Measurements from ENCODE around the gene RFX1.
A peak's percentile ranks its signal among the peaks of the same experiment; 100 is the strongest.

Gene RFX1

DNA sequence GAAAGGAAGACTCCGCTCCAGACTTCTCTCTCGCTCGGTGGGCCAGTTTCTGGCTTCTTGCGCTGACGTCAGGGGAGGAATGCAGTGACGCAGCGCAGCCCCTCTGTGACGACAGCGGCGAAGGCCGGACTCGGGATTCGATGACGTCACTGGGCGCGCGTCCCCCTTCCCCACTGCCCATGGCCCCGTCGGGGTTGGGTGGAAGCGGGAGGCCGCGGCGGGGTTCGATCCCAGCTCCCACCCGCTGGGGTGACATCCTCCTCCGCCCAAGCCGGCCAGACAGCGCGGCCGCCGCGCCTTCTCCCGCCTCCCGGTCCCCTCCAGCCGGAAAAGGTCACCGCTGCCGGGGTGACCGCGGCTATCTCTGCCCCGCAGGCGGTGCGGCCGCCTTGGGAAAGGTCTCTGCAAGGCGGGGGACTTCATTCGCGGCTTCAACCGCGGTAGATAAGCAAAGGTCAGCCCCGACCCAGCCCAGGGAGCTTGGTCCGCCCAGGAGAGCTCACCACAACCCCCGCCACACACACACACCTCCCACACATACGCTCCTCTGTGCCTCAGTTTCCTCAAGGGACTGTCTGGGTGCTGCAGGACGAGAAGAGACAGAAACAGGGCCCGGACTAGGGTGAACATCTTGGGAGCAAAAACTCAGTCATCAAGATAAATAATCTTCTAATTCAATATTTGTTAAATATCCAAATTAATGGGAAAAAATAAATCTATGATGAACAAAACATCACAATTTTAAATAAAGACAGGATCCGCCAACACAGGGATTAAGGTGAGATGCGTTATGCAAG lies 844 bp upstream of the RFX1 start (continued):
- TF ChIP-seq ZNF23 (tag by site-specific recombination; IDR thresholded peaks at IDR 0.05; ENCODE audit: borderline replicate concordance): peak; percentile 97; the same call in 1 of the 2 replicates
- TF ChIP-seq, protein P1, sequence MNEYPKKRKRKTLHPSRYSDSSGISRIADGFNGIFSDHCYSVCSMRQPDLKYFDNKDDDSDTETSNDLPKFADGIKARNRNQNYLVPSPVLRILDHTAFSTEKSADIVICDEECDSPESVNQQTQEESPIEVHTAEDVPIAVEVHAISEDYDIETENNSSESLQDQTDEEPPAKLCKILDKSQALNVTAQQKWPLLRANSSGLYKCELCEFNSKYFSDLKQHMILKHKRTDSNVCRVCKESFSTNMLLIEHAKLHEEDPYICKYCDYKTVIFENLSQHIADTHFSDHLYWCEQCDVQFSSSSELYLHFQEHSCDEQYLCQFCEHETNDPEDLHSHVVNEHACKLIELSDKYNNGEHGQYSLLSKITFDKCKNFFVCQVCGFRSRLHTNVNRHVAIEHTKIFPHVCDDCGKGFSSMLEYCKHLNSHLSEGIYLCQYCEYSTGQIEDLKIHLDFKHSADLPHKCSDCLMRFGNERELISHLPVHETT (tag by site-specific recombination; IDR thresholded peaks at IDR 0.05): peak; percentile 94
- no peak for TF ChIP-seq ZNF140 (tag by site-specific recombination; IDR thresholded peaks at IDR 0.05)
- TF ChIP-seq ZNF426 (tag by site-specific recombination; IDR thresholded peaks at IDR 0.05): no peak
- TF ChIP-seq, protein P2, sequence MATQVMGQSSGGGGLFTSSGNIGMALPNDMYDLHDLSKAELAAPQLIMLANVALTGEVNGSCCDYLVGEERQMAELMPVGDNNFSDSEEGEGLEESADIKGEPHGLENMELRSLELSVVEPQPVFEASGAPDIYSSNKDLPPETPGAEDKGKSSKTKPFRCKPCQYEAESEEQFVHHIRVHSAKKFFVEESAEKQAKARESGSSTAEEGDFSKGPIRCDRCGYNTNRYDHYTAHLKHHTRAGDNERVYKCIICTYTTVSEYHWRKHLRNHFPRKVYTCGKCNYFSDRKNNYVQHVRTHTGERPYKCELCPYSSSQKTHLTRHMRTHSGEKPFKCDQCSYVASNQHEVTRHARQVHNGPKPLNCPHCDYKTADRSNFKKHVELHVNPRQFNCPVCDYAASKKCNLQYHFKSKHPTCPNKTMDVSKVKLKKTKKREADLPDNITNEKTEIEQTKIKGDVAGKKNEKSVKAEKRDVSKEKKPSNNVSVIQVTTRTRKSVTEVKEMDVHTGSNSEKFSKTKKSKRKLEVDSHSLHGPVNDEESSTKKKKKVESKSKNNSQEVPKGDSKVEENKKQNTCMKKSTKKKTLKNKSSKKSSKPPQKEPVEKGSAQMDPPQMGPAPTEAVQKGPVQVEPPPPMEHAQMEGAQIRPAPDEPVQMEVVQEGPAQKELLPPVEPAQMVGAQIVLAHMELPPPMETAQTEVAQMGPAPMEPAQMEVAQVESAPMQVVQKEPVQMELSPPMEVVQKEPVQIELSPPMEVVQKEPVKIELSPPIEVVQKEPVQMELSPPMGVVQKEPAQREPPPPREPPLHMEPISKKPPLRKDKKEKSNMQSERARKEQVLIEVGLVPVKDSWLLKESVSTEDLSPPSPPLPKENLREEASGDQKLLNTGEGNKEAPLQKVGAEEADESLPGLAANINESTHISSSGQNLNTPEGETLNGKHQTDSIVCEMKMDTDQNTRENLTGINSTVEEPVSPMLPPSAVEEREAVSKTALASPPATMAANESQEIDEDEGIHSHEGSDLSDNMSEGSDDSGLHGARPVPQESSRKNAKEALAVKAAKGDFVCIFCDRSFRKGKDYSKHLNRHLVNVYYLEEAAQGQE (tag by site-specific recombination; IDR thresholded peaks at IDR 0.05): 0 out of 2 replicates have a peak, but pooled peaks have one; percentile 38
- TF ChIP-seq ZBTB1 (tag by site-specific recombination; IDR thresholded peaks at IDR 0.05): 0 out of 2 replicates have a peak, but pooled peaks have one; percentile 26
- TF ChIP-seq SP3 (tag by site-specific recombination; IDR thresholded peaks at IDR 0.05): no peak; the same call in 1 of the 2 replicates
- peak; percentile 55; the same call in 1 of the 2 replicates for TF ChIP-seq ZNF449 (tag by site-specific recombination; IDR thresholded peaks at IDR 0.05)
- peak; percentile 47; the same call in 1 of the 2 replicates for TF ChIP-seq OVOL3 (tag by site-specific recombination; IDR thresholded peaks at IDR 0.05)
- peak; percentile 95 for TF ChIP-seq ZNF501 (tag by site-specific recombination; IDR thresholded peaks at IDR 0.05)
- no peak for TF ChIP-seq SCRT1 (tag by site-specific recombination; IDR thresholded peaks at IDR 0.05; ENCODE audit: borderline replicate concordance)
- no peak for TF ChIP-seq ZNF701 (tag by site-specific recombination; IDR thresholded peaks at IDR 0.05)
- no peak for TF ChIP-seq ZNF830 (tag by site-specific recombination; IDR thresholded peaks at IDR 0.05; ENCODE audit: low read depth)
- TF ChIP-seq BCL11A (tag by site-specific recombination; IDR thresholded peaks at IDR 0.05; ENCODE audit: low read depth): peak; percentile 87
- 0 out of 2 replicates have a peak, but pooled peaks have one; percentile 61 for TF ChIP-seq ZNF416 (tag by site-specific recombination; IDR thresholded peaks at IDR 0.05)
- TF ChIP-seq ZBTB7A (tag by site-specific recombination; IDR thresholded peaks at IDR 0.05; ENCODE audit: low read depth): peak; percentile 97
- no peak for TF ChIP-seq ZNF274 (IDR thresholded peaks at IDR 0.05; ENCODE audit: low read length)
- no peak for TF ChIP-seq ZNF274 (tag by site-specific recombination; IDR thresholded peaks at IDR 0.05; ENCODE audit: borderline replicate concordance)
- peak; percentile 95 for TF ChIP-seq ZBTB17 (tag by site-specific recombination; IDR thresholded peaks at IDR 0.05)
- peak; percentile 79 for TF ChIP-seq YY2 (tag by site-specific recombination; IDR thresholded peaks at IDR 0.05)
- TF ChIP-seq ZBTB44 (tag by site-specific recombination; IDR thresholded peaks at IDR 0.05): 0 out of 2 replicates have a peak, but pooled peaks have one; percentile 43
- peak; percentile 78 for TF ChIP-seq KLF8 (tag by site-specific recombination; IDR thresholded peaks at IDR 0.05)
- TF ChIP-seq ZNF777 (tag by site-specific recombination; IDR thresholded peaks at IDR 0.05; ENCODE audit: borderline replicate concordance): peak; percentile 93
- TF ChIP-seq ZSCAN16 (tag by site-specific recombination; IDR thresholded peaks at IDR 0.05): peak; percentile 51; the same call in 1 of the 2 replicates
- no peak for TF ChIP-seq SCRT2 (tag by site-specific recombination; IDR thresholded peaks at IDR 0.05)
- no peak for TF ChIP-seq ZFP41 (tag by site-specific recombination; IDR thresholded peaks at IDR 0.05; ENCODE audit: borderline replicate concordance)
- TF ChIP-seq ZNF391 (tag by site-specific recombination; IDR thresholded peaks at IDR 0.05; ENCODE audit: borderline replicate concordance, low read depth): peak; percentile 98; the same call in 1 of the 2 replicates
- 0 out of 2 replicates have a peak, but pooled peaks have one; percentile 34 for TF ChIP-seq ZNF558 (tag by site-specific recombination; IDR thresholded peaks at IDR 0.05)
- TF ChIP-seq ZNF112 (tag by site-specific recombination; IDR thresholded peaks at IDR 0.05): no peak
- TF ChIP-seq, protein P3, sequence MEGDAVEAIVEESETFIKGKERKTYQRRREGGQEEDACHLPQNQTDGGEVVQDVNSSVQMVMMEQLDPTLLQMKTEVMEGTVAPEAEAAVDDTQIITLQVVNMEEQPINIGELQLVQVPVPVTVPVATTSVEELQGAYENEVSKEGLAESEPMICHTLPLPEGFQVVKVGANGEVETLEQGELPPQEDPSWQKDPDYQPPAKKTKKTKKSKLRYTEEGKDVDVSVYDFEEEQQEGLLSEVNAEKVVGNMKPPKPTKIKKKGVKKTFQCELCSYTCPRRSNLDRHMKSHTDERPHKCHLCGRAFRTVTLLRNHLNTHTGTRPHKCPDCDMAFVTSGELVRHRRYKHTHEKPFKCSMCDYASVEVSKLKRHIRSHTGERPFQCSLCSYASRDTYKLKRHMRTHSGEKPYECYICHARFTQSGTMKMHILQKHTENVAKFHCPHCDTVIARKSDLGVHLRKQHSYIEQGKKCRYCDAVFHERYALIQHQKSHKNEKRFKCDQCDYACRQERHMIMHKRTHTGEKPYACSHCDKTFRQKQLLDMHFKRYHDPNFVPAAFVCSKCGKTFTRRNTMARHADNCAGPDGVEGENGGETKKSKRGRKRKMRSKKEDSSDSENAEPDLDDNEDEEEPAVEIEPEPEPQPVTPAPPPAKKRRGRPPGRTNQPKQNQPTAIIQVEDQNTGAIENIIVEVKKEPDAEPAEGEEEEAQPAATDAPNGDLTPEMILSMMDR (tag by site-specific recombination; IDR thresholded peaks at IDR 0.05): no peak; the same call in 1 of the 2 replicates
